HFFc6 (cell line): ENCODE measurements around the gene MYD88. TPM values are rescaled to one million over a fixed set of nuclear protein-coding genes. Genes with fewer than 3 reads are reported as not detected.

Experiments
- DNase-seq: peaks from one replicate; pipeline ENCODE4 v3.0.0-alpha.2; 2018
- H3K27ac Mint-ChIP-seq: 2 replicates; pipeline ENCODE4 v1.8.0; 2020; ENCODE audit warnings: mild to moderate bottlenecking, mixed read lengths
- H3K27me3 Mint-ChIP-seq: 2 replicates; pipeline ENCODE4 v1.8.0; 2021; ENCODE audit warnings: mild to moderate bottlenecking, moderate library complexity, mixed read lengths; ENCODE audit not compliant: insufficient read depth
- H3K36me3 Mint-ChIP-seq: 2 replicates; pipeline ENCODE4 v1.8.0; 2021; ENCODE audit warnings: low read depth, mixed read lengths
- H3K4me1 Mint-ChIP-seq: 2 replicates; pipeline ENCODE4 v1.8.0; 2020; ENCODE audit warnings: low read depth, mixed read lengths
- H3K4me3 Mint-ChIP-seq: 2 replicates; pipeline ENCODE4 v1.8.0; 2020; ENCODE audit warnings: mild to moderate bottlenecking, moderate library complexity, mixed read lengths
- H3K9me3 Mint-ChIP-seq: 2 replicates; pipeline ENCODE4 v1.8.0; 2020; ENCODE audit warnings: mild to moderate bottlenecking, mixed read lengths
- total RNA-seq, 6 experiments: library from RNA; stranded (reverse); fragmentation: NEBNext Ultra II Directional; extraction: Animal tissue kit (Norgen Biotek cat#: 25700); gene quantifications; 2 replicates in 1 of 6; 3 replicates in 5 of 6; pipeline ENCODE4 v1.2.3, GENCODE V29; 2021
- TF ChIP-seq, protein P1 (sequence below): fragments of 200-600 bp; sonication (generic); IDR thresholded peaks from 2 replicates; pipeline ENCODE4 v1.5.0; 2021; ENCODE audit warnings: antibody characterized with exemption, mild to moderate bottlenecking

Gene MYD88
- total RNA-seq, 6 experiments from 2014 or later: 25.1 to 31.9 (median 28.4) TPM

DNA sequence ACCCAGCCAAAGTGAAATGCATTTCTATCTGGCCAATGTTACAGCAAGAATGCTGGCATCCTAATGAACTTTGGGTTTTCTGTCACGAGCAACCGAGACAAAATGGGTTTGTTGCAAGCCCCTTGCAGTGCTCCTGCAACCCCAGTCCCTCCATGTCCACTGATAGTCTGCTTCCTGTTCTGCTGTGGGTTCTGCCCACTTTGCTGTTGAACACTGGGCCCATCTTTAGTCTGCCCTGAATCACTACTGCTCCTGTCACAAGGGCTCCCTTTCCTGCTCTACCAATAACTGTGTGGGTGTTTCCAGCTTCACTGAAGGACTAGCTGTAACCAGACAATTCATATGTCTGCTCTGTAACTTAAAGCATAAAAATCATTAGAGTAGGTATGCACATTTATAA is 14.1 kb downstream of the MYD88 start:
- Mint-ChIP-seq H3K36me3 (no peaks in the 10 kb centered on the region), H3K4me1 (peaks cover 39% of the 10 kb centered on the region), H3K4me3 (no peak overlapping the region), H3K9me3 (0 out of 2 replicates have a peak, but pooled peaks cover under 1% of the 10 kb centered on the region), H3K27me3 (no peaks in the 10 kb centered on the region), H3K27ac (no peak overlapping the region)
- DNase-seq: no peak
- TF ChIP-seq, protein P1, sequence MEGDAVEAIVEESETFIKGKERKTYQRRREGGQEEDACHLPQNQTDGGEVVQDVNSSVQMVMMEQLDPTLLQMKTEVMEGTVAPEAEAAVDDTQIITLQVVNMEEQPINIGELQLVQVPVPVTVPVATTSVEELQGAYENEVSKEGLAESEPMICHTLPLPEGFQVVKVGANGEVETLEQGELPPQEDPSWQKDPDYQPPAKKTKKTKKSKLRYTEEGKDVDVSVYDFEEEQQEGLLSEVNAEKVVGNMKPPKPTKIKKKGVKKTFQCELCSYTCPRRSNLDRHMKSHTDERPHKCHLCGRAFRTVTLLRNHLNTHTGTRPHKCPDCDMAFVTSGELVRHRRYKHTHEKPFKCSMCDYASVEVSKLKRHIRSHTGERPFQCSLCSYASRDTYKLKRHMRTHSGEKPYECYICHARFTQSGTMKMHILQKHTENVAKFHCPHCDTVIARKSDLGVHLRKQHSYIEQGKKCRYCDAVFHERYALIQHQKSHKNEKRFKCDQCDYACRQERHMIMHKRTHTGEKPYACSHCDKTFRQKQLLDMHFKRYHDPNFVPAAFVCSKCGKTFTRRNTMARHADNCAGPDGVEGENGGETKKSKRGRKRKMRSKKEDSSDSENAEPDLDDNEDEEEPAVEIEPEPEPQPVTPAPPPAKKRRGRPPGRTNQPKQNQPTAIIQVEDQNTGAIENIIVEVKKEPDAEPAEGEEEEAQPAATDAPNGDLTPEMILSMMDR: no peak

- no peaks in the 10 kb centered on the region for H3K9me3 Mint-ChIP-seq
- H3K36me3 Mint-ChIP-seq: no peaks in the 10 kb centered on the region
- no peak for DNase-seq
- TF ChIP-seq, protein P1: no peak
- no peak overlapping the region for H3K27ac Mint-ChIP-seq
- H3K27me3 Mint-ChIP-seq: no peaks in the 10 kb centered on the region
- peaks cover 39% of the 10 kb centered on the region for H3K4me1 Mint-ChIP-seq
- H3K4me3 Mint-ChIP-seq: no peak overlapping the region
These were observed 14.8 kb downstream of the MYD88 start for GRCh38 chr3:38153221-38153620.

DNA sequence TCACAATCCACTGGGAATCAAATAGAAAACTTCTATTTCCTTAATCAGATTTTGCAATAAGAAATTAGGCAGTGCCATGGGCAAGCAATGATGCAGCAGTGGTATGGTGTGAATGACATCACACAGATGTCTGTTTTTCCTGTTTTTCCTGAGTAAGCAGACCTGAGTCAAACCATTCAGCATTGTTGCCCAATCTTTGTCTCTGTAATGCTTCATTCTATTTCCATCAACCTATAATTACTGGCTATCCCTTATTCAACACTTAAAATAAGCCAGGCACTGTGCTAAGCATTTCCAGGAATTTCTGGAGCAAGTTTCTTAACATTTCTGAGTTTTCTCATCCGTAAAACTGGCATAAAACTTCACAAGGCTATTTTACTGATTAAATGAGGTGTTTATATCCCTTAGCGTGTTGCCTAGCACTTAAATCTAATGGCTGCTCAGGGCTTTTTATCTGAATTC is 15.6 kb downstream of the MYD88 start:
- Mint-ChIP-seq H3K9me3 (no peaks in the 10 kb centered on the region), H3K27me3 (no peaks in the 10 kb centered on the region), H3K4me1 (peaks cover 39% of the 10 kb centered on the region), H3K27ac (no peak overlapping the region), H3K4me3 (no peak overlapping the region), H3K36me3 (no peaks in the 10 kb centered on the region)
- DNase-seq: peak; percentile 76
- TF ChIP-seq, protein P1: no peak

DNA sequence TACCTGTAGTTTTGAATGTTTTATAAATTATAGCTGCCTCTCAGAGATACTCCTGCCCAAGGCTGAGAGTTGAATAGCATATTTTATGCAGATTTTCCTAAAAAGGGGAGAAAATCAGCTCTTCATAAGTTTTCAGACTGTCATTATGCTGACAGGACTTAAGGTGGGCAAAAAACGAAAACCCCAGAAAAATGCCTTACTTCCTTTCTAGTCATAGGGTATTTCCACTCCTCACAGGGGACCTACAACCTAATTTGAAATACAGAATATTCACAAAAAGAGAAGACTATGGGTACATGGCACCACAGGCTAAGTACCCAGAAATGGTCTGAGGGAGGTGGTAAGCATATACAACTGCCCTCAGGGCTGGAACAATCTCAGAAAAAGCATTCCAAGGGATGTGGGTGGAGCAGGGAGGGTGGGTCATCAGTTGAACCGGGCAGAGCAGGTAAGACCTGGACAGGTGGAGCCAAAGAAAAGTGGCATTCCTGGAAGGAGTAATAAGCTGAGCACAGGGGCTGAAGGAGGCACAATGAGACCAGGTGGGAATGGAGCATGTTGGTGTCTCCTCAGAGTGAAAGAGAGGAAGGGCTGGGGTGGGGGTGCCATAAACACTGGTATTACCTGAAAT is 16.3 kb downstream of the MYD88 start:
- DNase-seq: no peak
- TF ChIP-seq, protein P1: no peak
- Mint-ChIP-seq H3K9me3 (no peaks in the 10 kb centered on the region), H3K36me3 (no peaks in the 10 kb centered on the region), H3K27ac (no peak overlapping the region), H3K4me3 (no peak overlapping the region), H3K4me1 (peaks cover 39% of the 10 kb centered on the region), H3K27me3 (no peaks in the 10 kb centered on the region)

DNA sequence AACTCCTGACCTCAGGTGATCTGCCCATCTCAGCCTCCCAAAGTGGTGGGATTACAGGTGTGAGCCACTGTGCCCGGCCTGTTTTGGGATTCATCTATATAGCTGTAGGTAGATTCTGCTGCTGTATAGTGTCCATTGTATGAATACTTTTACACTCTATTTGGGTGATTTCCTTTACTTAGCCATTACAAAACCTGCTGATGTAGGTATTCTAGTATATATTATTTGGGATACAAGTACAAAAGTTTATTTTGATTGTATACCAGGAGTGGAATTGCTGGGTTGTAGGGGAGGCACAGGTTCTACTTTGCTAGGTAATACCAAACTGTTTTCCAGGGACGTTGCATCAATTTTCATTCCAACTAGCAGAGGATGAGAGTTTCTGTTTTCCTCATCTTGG is 17.4 kb downstream of the MYD88 start:
- Mint-ChIP-seq H3K4me1 (peaks cover 37% of the 10 kb centered on the region), H3K9me3 (no peaks in the 10 kb centered on the region), H3K4me3 (no peak overlapping the region), H3K27ac (no peak overlapping the region), H3K27me3 (no peaks in the 10 kb centered on the region), H3K36me3 (no peaks in the 10 kb centered on the region)
- TF ChIP-seq, protein P1: no peak
- DNase-seq: no peak
